ENCODE measurements around the gene TCF23. TPM values are rescaled to one million over a fixed set of nuclear protein-coding genes. Genes with fewer than 3 reads are reported as not detected.

The TCF23 gene
- total and polyA plus RNA-seq, 2 of the 8 experiments (the other 6 are each of a cell fraction or from before 2014, with no cell fraction given), result 0.02 TPM; not detected in 1

- no peak for TF ChIP-seq CHD7 (IDR thresholded peaks at IDR 0.05; ENCODE audit: insufficient replicate concordance, low read length)
- no peak for TF ChIP-seq EP300 (IDR thresholded peaks at IDR 0.05; ENCODE audit: borderline replicate concordance in 1 of 2, low read depth in 2 of 2, low read length in 2 of 2)
- no peak for TF ChIP-seq SP1 (IDR thresholded peaks at IDR 0.05; ENCODE audit: low read depth, low read length)
- no peak for TF ChIP-seq HDAC6 (IDR thresholded peaks at IDR 0.05; ENCODE audit: low read depth, low read length)
- TF ChIP-seq RAD21 (IDR thresholded peaks at IDR 0.05 in 1 of 2, conservative IDR thresholded peaks at IDR 0.05 in 1 of 2; ENCODE audit: low read depth in 2 of 2, low read length in 2 of 2), result no peak
- no peak for TF ChIP-seq NANOG (IDR thresholded peaks at IDR 0.05; ENCODE audit: insufficient read depth, low read depth, low read length, poor library complexity, severe bottlenecking)
- TF ChIP-seq KDM5A (IDR thresholded peaks at IDR 0.05; ENCODE audit: low read length), result no peak
- TF ChIP-seq CHD1 (IDR thresholded peaks at IDR 0.05; ENCODE audit: low read depth, low read length), result no peak
- TF ChIP-seq BCL11A (IDR thresholded peaks at IDR 0.05; ENCODE audit: low read depth in 2 of 2, low read length in 2 of 2), result no peak
- TF ChIP-seq CEBPB (IDR thresholded peaks at IDR 0.05; ENCODE audit: low read depth, low read length), result no peak
- no peak for TF ChIP-seq SIX5 (IDR thresholded peaks at IDR 0.05; ENCODE audit: low read depth, low read length)
- no peak for TF ChIP-seq CBX5 (IDR thresholded peaks at IDR 0.05; ENCODE audit: low read depth, low read length)
Observed at GRCh38 chr2:27159271-27159670, 10.5 kb downstream of the TCF23 start (continued).
